IPS-NIHi7 (cell line): ENCODE measurements around the gene MEGF6.

ENCODE experiments used
- DNase-seq: peaks from one replicate; pipeline ENCODE4 v3.0.0; 2012; ENCODE audit warnings: mixed read lengths; ENCODE audit errors: extremely low spot score

Gene MEGF6

DNA sequence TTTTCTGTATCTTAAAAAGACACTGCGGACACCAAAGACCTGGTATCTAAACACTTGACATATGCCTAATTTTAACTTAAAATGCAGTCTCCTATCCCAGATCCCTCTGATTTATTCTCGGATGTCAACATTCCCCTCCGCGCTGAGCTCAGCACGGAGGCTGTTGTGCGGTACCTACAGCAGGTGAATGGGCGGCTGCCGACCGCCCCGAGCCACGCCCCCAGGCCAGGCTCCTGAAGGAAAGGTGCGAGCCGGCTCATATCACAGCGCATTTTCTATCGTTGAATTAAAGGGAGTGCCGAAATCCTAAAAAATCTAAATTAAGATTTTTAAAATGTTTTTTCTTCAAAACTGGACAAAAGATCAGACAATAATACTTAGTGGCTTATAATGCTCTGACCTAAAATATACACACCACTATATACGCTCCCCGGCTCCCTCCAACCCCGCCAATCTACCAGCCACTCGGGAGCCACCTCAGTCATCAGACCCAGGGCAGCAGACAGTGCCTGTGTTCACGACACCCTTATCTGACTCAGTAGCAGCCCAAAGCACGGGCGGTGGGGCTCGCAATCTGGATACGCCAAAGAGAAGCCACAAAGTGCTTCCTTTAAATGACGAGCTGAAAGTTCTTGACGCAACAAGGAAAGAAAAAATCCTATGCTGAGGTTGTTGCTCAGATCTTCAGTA, 34.5 kb upstream of the MEGF6 start:
- no peak for DNase-seq

DNA sequence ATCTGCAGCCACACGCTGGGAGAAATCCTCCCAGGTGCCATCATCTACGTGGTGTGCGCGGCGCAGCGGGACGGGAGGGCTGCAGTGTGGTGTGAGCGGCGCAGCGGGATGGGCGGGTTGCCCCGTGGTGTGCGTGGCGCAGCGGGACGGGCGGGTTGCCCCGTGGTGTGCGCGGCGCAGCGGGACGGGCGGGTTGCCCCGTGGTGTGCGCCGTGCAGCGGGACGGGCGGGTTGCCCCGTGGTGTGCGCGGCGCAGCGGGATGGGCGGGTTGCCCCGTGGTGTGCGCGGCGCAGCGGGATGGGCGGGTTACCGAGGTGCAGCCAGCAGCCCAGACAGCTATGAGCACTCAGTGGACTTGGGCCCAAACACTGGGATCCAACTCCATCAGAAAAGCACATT, 33.9 kb upstream of the MEGF6 start:
- DNase-seq, result no peak

DNA sequence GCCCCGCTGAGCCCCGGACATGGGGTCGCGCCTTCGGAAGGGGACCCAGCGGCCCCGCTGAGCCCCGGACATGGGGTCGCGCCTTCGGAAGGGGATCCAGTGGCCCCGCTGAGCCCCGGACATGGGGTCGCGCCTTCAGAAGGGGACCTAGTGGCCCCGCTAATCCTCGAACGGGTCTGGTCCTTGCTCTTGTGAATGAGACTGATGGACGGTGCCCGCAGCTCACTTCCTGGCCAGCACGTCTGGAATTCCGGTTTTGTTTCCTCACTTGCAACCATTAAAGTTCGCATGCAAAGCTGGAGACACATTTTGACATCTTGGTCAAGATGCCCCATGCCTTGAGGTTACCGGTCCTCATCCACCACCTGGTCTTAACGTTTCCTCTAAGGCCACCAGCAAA, 33.0 kb upstream of the MEGF6 start:
- no peak for DNase-seq

DNA sequence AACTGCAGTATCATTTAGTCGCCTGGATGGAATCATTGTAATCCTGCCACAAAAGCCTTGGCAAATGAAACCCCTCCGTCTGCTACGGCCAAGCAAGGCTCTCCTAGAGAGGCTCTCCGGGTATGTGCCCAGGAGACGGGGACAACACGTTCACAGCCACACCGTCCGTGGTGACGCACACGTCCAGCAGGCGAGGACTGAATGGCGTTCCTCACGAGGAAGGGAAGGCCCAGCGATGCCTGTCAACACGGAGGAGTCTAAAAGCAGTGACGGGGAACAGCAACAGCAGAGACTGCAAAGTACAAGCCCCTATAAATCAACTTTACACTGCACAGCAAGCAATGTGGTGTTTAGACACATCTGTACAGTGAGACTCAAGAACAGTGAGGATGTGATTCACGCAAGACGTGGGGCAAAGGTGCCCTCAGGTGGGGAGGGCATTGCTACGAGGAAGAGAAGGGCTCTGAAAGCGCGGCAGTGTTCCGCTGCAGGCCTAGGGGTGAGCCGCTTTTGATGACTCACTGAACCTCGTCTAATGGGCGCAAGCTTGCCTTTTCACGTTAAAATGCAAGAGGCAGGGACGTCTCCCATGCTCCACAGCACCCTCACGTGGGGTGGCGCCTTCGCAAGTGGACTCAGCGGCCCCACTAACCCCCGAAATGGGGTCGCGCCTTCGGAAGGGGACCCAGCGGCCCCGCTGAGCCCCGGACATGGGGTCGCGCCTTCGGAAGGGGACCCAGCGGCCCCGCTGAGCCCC, 31.8 kb upstream of the MEGF6 start:
- DNase-seq, result no peak

DNA sequence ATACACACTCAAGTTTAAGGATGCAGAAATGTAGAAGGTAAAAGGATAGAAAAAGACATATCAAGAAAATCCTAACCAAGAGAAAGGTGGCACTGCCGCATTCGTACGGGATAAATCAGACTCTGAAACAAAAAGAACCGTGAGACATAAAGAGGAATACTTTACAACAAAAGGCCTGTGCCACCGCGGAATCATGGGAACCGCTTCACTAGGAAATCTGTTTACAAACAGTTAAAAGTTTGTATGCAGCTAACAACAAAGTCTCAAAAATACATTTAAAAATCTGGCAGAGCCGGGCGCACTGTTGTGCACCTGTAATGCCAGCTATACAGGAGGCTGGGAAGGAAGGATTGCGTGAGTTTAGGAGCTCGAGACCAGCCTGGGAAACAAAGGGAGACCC, 30.5 kb upstream of the MEGF6 start:
- DNase-seq, result no peak

DNA sequence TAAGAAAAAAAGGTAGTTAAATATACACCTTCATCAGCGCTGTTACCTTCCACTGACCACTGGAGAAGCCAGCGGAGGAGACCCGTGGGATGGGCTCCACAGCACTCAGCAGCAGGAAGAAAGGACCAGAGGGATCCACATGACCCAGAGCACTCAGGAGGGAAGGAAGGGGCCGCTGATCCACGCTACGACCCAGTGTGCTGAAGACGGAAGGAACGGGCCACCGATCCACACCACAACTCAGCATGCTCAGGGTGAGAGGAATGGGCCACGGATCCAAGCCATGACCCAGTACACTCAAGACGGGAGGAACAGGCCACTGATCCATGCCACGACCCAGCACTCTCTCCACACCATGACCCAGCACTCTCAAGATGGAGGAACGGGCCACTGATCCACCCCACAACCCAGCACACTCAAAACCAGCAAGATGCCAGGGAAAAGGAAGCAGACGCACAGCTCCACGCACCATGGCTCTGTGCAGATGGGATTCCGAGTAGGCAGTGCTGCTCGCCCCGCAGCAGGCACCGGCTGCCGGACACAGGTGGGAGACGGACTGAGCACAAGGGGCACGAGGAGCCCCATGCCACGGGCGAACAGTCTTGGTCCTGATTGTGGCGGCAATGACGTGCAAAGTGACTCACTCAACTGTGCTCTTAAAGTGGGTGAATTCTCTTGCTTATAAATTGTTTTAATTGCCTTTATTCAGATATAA, 29.9 kb upstream of the MEGF6 start:
- no peak for DNase-seq

DNA sequence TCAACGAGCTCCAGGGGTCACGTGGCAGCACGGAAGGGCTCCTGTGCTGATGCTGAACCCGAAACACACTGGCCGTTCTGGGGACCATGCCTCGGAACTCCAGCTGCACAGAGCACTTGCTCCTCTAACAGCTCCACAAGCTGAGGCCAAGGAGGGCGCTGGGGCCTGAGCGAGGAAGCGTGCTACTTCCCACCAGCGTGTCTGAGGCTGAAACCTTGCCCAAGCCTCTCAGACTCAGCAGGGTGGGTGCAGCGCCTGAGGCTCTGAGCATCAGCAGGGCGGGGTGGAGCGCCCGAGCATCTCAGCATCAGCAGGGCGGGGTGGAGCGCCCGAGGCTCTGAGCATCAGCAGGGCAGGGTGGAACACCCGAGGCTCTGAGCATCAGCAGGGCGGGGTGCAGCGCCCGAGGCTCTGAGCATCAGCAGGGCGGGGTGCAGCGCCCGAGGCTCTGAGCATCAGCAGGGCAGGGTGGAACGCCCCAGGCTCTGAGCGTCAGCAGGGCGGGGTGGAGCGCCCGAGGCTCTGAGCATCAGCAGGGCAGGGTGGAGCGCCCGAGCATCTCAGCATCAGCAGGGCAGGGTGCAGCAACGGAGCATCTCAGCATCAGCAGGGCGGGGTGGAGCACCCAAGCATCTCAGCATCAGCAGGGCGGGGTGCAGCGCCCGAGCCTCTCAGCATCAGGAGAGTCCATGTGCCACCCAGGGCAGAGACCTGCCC, 29.0 kb upstream of the MEGF6 start:
- DNase-seq, result no peak

DNA sequence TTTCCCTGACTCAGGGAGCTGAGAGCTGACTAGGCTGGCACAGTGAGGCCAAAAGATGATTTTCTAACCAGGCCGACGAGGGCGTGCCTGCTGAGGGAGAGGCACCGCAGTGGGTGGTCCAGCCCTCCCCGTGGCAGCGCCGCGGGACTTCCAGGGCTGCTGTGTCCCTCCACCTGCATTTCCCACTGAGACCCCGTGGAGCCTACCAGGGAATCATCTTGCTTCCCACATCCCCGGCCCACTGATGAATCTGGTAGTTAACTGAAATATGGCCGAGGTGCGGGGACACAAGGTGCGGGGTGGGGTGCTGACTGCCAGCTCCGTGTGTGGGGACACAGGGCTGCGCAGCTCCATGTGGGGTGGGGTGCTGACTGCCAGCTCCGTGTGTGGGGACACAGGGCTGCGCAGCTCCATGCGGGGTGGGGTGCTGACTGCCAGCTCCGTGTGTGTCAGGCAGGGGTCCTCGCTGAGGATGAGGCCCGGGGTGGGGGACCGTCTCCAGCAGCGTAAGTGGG, 28.1 kb upstream of the MEGF6 start:
- no peak for DNase-seq

DNA sequence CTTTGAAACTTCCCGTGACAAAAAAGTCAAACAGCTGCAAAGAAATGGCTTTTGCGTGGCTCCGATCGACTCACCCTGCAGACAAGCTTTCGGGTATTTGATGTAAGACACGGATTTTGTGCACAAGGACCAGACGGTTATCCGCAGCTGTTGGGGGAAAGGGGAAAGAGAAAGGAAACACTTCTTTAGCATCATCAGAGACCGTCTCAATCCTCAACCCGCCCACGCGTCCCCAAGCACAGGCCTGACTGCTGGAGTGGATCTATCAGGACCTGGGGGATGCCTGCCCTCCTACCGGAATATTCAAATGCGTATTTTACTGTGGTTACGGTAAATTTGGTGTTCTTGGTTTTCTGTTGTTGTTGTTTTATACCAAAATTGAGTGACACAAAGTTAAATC, 27.4 kb upstream of the MEGF6 start:
- DNase-seq, result no peak

DNA sequence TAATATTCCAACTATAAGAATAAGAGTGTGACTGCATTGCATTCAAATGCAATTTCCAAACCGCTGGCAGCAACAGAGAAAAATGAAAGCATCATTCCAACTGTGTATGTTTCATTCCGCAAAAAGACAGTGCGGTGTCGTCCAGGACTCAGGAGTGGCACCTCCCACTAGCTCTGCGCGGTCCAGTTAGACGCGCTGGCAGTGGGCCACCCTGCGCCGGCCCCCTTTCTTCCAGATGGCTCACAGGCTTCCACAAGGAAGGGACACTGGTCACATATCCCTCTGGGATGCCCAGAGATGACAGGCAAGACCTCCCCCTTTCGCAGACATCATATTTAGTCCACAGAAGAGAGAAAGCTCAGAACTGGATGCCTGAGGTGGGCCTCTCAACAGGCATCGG, 26.7 kb upstream of the MEGF6 start:
- no peak for DNase-seq

DNA sequence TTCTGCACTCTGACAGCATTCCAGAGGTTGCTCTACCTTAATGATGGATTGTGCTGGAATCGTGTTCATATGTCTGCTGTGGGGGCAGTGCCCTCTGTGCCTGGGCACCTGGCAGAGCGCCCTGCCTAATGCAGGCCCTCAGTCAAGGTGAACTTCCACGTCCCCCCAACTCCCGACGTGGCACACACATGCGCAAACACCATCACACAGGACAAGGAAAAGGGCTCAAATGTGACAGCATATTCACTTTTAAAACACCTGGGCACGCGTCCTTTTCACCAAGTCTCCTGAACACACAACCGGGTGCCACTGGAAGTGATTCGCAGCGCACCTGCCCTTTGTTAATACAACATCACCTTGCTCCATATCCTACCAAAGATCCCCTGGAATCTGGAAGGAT, 25.2 kb upstream of the MEGF6 start:
- DNase-seq, result no peak

DNA sequence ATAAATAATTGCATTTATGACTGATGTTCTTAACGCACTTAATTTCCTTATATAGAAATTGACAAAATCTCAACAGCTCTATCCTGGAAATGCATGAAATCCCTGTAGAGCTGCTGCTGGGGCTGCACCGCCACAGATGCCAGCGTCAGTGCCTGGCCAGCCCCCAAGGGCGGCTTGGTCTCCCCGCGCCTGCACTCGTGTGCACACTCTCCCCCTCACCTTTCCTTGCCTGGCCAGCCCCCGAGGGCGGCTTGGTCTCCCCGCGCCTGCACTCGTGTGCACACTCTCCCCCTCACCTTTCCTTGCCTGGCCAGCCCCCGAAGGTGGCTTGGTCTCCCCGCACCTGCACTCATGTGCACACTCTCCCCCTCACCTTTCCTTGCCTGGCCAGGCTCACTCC, 24.8 kb upstream of the MEGF6 start:
- no peak for DNase-seq

DNA sequence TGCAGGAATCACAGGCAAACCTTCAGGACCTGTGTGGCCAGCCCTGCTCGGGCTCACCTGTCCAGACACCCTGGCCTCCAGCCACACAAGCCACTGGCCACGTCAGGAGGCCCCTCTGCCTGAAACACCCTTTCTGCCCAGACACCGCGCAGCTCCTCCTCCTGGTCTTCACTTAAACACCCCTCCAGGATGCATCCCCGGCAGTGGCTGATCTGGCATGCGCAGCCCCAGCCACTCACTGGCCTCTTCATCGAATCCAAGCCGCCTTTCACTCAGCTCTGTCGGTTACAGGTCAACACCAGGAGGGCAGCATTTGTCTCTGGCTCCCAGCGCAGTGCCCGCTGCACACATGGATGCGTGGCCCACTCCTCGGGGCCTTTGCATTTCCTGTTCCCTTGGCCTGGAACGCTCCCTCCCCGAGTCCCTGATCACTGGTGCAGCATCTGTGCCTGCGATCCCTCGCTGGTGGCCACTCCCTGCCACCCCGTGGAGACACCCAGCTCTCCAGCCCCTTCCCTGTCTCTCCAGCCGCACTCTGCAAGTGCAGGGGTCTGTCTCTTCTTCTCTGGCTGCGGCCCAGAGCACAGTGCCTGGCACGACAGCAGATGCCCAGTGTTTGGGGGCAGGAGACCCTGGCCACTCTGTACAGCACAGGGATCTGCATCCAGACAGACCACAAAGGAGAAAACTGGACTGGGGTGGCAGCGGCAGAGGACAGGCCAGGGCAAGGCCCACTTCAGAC, 22.9 kb upstream of the MEGF6 start:
- DNase-seq, result no peak

DNA sequence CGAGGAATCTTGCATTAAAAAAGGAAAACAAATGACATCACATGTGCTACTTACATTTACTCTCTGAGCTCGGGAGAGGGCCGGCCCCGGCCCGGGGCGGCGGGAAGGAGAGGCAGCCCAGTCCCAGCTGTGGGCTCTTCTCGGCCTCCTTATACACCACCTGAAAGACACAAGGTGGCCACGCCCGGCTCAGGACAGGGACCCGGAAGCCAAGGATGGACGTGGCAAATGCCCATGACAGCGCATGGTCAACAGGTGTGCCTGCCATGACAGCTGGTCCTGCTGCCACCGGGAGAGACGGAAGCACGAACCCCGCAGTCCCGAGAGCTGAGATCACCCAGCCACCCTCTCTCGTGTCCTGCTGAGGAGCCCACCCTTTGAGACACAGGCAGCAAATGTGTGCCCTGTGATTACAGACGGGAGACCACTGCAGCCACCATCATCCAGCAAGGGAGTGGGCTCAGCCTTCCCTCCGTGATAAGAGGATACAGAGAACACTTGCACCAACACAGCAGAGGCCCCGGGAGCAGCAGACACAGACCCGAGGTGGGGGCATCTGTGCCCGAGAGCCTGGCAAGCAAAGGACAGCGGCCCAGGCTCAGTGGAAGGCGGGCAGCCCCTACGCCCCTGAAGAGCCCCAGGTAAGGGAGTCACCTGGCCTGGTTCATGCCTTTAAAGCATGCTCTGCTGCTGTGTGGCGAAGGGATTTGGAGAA, 22.2 kb upstream of the MEGF6 start:
- no peak for DNase-seq

DNA sequence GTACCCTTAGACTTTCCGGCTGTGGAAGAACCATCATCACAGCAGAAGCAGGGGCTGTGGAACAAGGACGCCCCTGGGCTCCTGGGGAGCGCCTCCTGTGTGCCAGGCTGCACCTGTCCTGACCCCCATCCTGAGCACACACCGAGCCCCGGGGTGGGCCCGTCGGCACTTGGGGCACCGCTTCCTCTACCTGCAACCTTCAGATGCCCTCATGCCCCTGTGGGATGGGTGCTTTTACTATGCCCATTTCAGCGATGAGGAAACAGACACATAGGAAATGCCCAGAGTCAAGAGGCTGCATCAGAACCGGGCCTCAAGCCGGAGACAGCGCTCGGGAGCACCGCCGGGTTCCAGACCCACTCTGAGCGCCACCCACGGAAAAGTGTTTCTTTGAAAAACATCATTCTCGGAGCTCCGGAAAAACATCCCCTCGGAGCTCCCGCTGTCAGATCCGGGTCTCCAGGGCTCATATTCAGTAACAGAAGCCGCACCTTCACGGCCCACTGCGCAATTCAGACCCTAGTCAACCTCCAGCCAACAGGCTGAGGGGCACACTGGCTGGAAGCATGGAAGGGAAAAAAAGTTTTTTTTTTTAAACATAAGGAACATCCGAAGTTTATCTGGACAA, 21.5 kb upstream of the MEGF6 start:
- no peak for DNase-seq

DNA sequence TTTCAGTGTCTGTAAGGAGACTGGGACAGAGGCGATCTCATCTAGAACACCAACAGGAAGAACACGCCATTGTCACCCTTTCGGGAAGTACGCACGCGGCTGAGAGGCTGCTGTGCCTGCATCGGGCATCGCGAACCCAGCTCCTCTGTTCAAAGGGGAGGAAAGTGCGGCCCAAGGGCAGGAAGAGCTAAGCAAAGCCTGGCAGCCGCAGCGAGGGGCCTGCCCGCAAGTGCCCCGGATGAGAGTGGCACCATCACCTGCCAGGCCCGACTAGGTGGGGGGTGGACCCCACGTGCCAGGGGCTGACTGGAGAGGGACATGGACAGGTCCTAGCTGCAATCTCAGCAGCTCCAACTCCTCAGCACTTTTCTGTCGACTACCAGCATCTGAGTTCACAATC, 21.0 kb upstream of the MEGF6 start:
- no peak for DNase-seq

DNA sequence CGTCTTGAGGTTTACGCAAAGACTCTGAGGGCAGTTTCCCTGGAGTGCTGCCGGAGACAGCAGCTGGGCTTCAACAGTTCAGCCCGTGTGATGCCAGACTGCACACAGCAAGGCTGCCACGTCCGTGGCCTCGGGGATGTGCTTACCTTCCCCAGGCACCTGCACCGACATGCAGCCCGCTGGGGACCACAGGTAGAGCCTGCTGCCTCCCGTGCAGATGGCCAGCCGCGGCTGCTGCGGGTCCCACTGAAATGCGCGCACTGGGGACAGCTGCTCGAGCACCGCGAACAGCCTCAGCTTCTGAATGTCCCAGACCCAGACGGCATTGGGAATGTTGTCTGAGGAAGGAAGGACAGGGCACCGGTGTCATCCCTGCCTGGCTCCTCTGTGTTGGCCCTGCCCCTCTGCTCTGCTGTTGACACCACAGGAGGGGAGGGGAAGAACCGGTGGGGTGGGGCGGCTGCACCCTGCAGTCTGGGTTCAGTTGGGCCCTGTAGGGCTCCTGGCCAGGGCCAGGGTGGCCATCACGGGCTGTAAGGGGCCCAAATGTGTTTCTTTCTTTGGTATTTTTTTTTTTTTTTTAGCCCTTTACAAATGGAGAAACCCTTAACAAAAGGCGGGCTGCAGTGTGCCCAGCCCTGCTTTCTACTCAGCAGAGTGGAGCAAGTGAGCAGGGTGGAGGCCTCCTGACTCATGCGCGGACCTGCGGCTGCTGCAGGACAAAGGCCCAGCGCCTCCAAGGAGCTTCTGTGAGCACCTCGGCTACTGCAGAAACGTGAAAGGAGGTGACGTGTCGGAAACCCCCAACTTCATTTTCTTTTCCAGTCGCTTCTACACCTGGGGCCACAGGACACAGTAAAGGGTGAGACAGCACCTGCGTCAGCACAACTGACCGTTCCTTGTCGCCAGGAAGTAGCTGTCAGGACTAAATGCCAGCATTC, 20.3 kb upstream of the MEGF6 start:
- no peak for DNase-seq

DNA sequence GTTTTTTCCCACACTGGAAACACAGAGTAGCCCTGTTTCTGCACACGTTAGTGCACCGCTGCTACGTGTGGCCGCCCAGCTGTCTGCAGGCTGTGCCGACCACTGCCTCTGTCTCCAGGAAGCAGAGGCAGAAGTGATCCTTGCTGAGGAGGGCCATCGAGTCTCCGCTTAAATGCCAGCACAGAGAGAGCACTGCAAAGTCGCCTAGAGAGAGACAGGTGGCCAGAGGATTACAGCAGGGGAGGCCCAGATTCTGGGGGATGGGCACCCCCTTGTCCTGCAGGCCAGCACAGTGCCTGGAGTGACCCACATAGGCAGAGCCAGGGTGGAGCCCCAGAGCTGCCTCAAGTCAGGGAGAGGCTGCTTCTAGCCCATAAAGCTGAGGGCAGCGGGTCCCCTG, 19.6 kb upstream of the MEGF6 start:
- DNase-seq, result no peak

DNA sequence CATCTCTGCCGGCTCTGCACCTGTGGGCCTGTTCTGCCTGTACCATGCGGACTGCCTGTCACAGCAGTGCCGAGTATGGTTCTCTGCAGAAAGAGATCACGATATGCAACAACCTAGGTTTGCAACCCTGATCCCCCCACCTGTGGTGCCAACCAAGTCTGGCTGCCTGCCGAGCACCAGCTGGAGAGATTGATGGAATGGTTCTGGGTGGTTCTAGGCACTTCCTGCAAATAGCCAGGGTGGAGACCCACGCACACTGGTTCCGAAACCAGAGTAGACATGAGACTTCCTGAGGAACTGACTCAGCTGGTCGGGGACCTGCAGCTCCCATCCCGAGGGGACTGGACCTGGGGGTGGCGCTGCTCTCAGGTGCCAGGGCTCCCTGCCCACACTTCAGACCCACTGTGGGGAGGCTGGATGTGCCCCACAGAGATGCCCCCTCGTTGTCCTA, 18.9 kb upstream of the MEGF6 start:
- no peak for DNase-seq
